Gastrocnemius medialis (tissue), 4 donors: ENCODE data around the gene DHCR24.

Source experiments
- POLR2A ChIP-seq, 2 donors: fragments of 450-650 bp; IDR thresholded peaks; one replicate each; pipeline ENCODE4 v1.6.1; 2017; ENCODE audit warnings: antibody characterized with exemption in 2 of 2, mild to moderate bottlenecking in 2 of 2, moderate library complexity in 2 of 2
- TF ChIP-seq, protein P1 (sequence below), 5 experiments: fragments of 450-650 bp in 3 of 5; fragments of 200-600 bp in 2 of 5; sonication (generic) in 2 of 5; IDR thresholded peaks in 4 of 5; conservative IDR thresholded peaks in 1 of 5; 1 replicate in 4 of 5; 2 replicates in 1 of 5; pipeline ENCODE4 v1.5.1; 2016 to 2019; ENCODE audit warnings: antibody characterized with exemption in 5 of 5, mild to moderate bottlenecking in 3 of 5, moderate library complexity in 3 of 5

DNA sequence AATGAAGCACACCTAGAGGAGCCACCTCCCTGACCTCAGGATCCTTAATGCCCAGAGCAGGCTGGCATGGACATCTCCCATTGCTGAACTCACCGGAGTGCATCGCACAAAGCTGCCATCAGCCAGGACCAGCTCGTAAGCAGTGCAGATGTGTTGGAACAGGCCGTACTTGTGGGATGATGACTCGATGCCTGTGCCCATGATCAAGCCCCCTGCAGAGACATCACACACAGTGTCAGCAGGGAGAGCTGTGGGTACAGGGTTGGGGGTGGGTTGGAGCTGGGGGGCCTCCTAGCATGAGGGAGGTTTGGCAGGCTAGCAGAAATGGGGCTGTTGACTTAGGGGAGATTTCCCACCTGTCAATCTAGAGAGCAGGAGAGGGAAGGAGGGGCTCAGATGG lies 12.0 kb downstream of the DHCR24 start:
- TF ChIP-seq, protein P1, sequence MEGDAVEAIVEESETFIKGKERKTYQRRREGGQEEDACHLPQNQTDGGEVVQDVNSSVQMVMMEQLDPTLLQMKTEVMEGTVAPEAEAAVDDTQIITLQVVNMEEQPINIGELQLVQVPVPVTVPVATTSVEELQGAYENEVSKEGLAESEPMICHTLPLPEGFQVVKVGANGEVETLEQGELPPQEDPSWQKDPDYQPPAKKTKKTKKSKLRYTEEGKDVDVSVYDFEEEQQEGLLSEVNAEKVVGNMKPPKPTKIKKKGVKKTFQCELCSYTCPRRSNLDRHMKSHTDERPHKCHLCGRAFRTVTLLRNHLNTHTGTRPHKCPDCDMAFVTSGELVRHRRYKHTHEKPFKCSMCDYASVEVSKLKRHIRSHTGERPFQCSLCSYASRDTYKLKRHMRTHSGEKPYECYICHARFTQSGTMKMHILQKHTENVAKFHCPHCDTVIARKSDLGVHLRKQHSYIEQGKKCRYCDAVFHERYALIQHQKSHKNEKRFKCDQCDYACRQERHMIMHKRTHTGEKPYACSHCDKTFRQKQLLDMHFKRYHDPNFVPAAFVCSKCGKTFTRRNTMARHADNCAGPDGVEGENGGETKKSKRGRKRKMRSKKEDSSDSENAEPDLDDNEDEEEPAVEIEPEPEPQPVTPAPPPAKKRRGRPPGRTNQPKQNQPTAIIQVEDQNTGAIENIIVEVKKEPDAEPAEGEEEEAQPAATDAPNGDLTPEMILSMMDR (IDR thresholded peaks at IDR 0.05 in 4 of 5, conservative IDR thresholded peaks at IDR 0.05 in 1 of 5) = no peak
- TF ChIP-seq POLR2A (IDR thresholded peaks at IDR 0.05) = no peak
